Stimulated activated memory B cell treated with anti-CD40 and anti-IgM and Interleukin-4, amounts not matched to agents 10 μg/mL and 1 μg/mL and 100 μg/mL, for 72 hours (primary cell): ENCODE measurements around the gene SPOP.

Experiments
- ATAC-seq: fragments of 150-1000 bp; cut with Tn5 transposase; 2 replicates; pipeline ENCODE4 v1.10.0; 2021
- H3K27ac Mint-ChIP-seq: one replicate; pipeline ENCODE4 v1.8.0; 2022; ENCODE audit warnings: mild to moderate bottlenecking, mixed read lengths
- H3K27me3 Mint-ChIP-seq: one replicate; pipeline ENCODE4 v1.8.0; 2022; ENCODE audit warnings: mixed read lengths
- H3K36me3 Mint-ChIP-seq: one replicate; pipeline ENCODE4 v1.8.0; 2022; ENCODE audit warnings: mixed read lengths
- H3K4me1 Mint-ChIP-seq: one replicate; pipeline ENCODE4 v1.8.0; 2022; ENCODE audit warnings: mixed read lengths
- H3K4me3 Mint-ChIP-seq: one replicate; pipeline ENCODE4 v1.8.0; 2022; ENCODE audit warnings: mild to moderate bottlenecking, moderate library complexity, mixed read lengths
- H3K9me3 Mint-ChIP-seq: one replicate; pipeline ENCODE4 v1.8.0; 2022; ENCODE audit warnings: mixed read lengths

SPOP gene

DNA sequence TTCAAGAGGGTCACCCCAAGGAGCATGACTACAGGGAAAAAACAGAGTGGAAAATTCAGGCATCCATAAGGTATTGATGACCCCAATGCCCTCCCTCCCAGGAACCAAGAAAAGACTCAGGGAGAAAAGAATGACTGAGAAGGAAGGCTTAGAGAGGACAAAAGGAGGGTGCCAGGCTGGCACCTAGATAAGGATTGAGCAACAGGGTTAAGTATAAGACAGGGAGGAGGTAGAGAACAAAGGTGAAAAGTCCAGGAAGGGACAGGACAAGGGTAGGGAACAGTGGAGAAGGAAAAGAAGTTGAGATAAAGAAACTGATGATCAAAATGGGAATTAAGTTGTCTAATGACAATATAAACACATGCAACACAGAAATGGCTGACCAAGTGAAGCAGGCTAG is 27.4 kb upstream of the SPOP start:
- ATAC-seq = no peak
- no peaks in the 10 kb centered on the region for H3K27me3 Mint-ChIP-seq
- H3K27ac Mint-ChIP-seq = no peak overlapping the region
- H3K9me3 Mint-ChIP-seq = no peaks in the 10 kb centered on the region
- H3K4me3 Mint-ChIP-seq = peak overlapping the region; percentile 2
- peaks cover 40% of the 10 kb centered on the region for H3K4me1 Mint-ChIP-seq
- H3K36me3 Mint-ChIP-seq = peaks cover 25% of the 10 kb centered on the region

DNA sequence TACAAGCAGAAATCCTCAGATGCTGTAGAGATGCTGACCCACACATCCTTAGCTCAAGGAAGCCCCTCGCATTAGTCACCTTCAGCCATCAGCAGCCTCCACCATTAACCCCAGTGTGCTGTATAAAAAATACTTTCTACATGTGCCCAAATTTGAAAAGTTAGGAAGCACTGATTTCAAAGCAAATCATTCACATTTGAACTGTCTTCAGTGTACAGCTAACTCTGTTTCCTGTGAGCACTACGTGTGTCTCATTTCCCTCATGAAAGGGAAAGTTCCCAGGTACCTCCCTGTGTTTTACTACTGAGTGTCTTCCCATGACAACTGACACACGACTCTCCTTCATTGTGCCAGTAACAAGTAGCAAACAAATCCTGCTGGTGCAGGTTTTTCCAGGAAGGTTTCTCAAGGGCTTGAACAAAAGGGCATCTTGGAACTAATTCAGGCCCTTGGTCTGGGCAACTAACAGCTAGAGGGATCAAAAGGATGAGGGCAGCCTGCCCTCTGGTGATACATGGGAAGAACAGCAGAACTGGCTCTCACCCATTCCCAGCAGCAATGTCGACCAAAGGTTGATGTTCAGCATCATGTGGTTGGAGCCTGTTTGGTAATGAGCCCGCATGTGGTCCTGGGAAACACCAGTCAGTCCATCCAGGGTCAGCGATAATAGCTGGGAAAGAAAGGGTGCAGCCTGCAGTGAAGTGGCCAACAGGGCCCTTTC is 25.8 kb upstream of the SPOP start:
- Mint-ChIP-seq H3K27ac (no peak overlapping the region), H3K9me3 (no peaks in the 10 kb centered on the region), H3K36me3 (peaks cover 29% of the 10 kb centered on the region), H3K4me1 (peaks cover 41% of the 10 kb centered on the region), H3K27me3 (no peaks in the 10 kb centered on the region), H3K4me3 (no peak overlapping the region)
- ATAC-seq = no peak

DNA sequence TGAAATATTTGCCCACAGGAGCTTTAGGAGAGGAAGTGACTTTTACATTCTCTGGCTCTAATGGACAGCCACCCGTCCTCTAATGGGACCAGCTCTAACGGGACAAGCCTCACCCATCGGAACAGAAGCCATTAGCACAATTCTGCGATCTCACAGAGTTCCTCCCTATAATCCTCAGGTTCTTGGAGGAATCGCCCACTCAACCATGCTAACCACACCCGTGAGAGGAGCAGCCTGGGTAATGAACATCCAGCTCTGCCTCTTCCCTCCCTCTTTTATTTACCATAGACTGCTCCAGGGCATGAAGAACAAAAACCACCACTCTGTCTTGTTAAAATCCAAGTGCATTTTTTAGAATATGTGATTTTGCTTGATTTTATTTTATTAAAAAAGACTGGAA is 23.1 kb upstream of the SPOP start:
- ATAC-seq = no peak
- H3K9me3 Mint-ChIP-seq = no peaks in the 10 kb centered on the region
- H3K36me3 Mint-ChIP-seq = peaks cover 29% of the 10 kb centered on the region
- H3K27me3 Mint-ChIP-seq = no peaks in the 10 kb centered on the region
- no peak overlapping the region for H3K4me3 Mint-ChIP-seq
- H3K27ac Mint-ChIP-seq = no peak overlapping the region
- H3K4me1 Mint-ChIP-seq = peaks cover 28% of the 10 kb centered on the region

- Mint-ChIP-seq H3K4me3 (no peak overlapping the region), H3K4me1 (peaks cover 27% of the 10 kb centered on the region), H3K27me3 (no peaks in the 10 kb centered on the region), H3K27ac (peak overlapping the region; percentile 21), H3K9me3 (no peaks in the 10 kb centered on the region), H3K36me3 (peaks cover 24% of the 10 kb centered on the region)
- no peak for ATAC-seq
These were observed 22.2 kb upstream of the SPOP start for GRCh38 chr17:49699966-49700575.

GRCh38 chr17:49698005-49698404 is 20.1 kb upstream of the SPOP start:
- no peak for ATAC-seq
- no peak overlapping the region for H3K4me3 Mint-ChIP-seq
- H3K36me3 Mint-ChIP-seq = peaks cover 20% of the 10 kb centered on the region
- no peaks in the 10 kb centered on the region for H3K27me3 Mint-ChIP-seq
- H3K9me3 Mint-ChIP-seq = no peaks in the 10 kb centered on the region
- H3K27ac Mint-ChIP-seq = no peak overlapping the region
- H3K4me1 Mint-ChIP-seq = peaks cover 29% of the 10 kb centered on the region

- peak; percentile 97 for ATAC-seq
- H3K4me3 Mint-ChIP-seq = no peak overlapping the region
- peaks cover 18% of the 10 kb centered on the region for H3K36me3 Mint-ChIP-seq
- peaks cover 29% of the 10 kb centered on the region for H3K4me1 Mint-ChIP-seq
- H3K27ac Mint-ChIP-seq = peak overlapping the region; percentile 28
- no peaks in the 10 kb centered on the region for H3K9me3 Mint-ChIP-seq
- H3K27me3 Mint-ChIP-seq = peaks cover 7% of the 10 kb centered on the region
These were observed 18.4 kb upstream of the SPOP start for GRCh38 chr17:49696233-49696761.

- Mint-ChIP-seq H3K27ac (peak overlapping the region; percentile 28), H3K9me3 (no peaks in the 10 kb centered on the region), H3K36me3 (peaks cover 13% of the 10 kb centered on the region), H3K4me1 (peaks cover 29% of the 10 kb centered on the region), H3K4me3 (no peak overlapping the region), H3K27me3 (peaks cover 9% of the 10 kb centered on the region)
- ATAC-seq = peak; percentile 41
These were observed 17.9 kb upstream of the SPOP start for GRCh38 chr17:49695698-49696232.

GRCh38 chr17:49694847-49695697 is 17.2 kb upstream of the SPOP start:
- Mint-ChIP-seq H3K4me3 (no peak overlapping the region), H3K4me1 (peaks cover 26% of the 10 kb centered on the region), H3K36me3 (peaks cover 8% of the 10 kb centered on the region), H3K9me3 (no peaks in the 10 kb centered on the region), H3K27ac (peak overlapping the region; percentile 28), H3K27me3 (peaks cover 9% of the 10 kb centered on the region)
- peak; percentile 59 for ATAC-seq

GRCh38 chr17:49692751-49693150 is 14.9 kb upstream of the SPOP start:
- Mint-ChIP-seq H3K27ac (no peak overlapping the region), H3K4me3 (no peak overlapping the region), H3K36me3 (no peaks in the 10 kb centered on the region), H3K27me3 (peaks cover 9% of the 10 kb centered on the region), H3K9me3 (no peaks in the 10 kb centered on the region), H3K4me1 (peaks cover 27% of the 10 kb centered on the region)
- no peak for ATAC-seq

DNA sequence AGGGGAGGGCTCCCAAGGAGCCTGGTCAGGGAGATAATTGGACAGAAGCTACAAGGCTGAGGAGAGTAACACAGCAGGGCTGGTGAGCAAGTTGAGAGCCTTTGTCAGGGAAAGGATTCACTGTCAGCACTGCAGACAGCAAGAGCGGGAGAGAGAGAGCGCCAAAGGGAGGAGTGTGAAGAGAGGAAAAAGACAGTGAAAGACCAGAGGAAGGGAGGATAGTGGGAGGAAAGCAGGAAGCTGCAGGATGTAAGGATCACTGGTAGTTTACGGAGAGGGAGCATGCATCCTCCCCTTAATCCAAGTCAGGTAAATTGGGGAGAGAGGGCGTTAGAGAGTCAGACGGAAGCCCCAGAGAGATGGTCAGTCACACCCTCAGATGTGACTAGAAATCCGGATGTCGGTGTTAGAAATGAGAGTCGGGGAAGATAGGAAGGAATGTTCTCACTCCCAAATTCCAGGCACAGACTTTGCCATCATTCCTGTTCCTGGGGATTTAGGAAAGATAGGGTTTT is 13.8 kb upstream of the SPOP start:
- Mint-ChIP-seq H3K27ac (no peak overlapping the region), H3K9me3 (no peaks in the 10 kb centered on the region), H3K4me1 (peaks cover 27% of the 10 kb centered on the region), H3K27me3 (peaks cover 9% of the 10 kb centered on the region), H3K4me3 (no peak overlapping the region), H3K36me3 (no peaks in the 10 kb centered on the region)
- ATAC-seq = no peak

DNA sequence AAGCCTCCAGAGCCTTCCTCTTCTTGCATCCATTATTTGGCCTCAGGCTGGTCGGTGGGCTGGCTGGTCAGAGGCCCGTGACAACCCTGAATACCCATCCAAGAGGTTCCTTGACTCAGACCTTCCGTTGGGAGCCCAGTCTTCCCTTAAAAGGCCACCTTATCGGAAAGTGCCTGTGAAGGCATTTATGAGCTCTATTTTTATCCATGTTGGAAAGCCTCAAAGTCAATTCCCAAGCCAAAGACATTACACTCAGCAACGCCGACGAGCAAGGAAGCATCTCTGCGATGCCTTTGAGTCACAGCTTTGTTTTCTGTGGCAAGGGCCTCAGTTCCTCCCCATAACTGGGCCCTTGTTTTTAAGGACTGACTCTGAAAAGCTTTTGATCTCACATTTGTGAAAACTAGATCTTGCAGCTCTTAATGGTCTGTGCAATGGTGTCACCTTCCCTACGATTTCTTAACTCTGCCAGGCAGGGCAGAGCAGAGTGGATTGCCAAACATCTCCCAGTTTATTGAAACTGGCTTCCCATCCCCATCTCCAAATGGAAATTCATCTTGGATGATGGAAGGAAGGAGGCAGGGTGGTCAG is 13.3 kb upstream of the SPOP start:
- H3K9me3 Mint-ChIP-seq = no peaks in the 10 kb centered on the region
- no peak overlapping the region for H3K27ac Mint-ChIP-seq
- H3K4me1 Mint-ChIP-seq = peaks cover 21% of the 10 kb centered on the region
- H3K27me3 Mint-ChIP-seq = peaks cover 9% of the 10 kb centered on the region
- H3K36me3 Mint-ChIP-seq = no peaks in the 10 kb centered on the region
- ATAC-seq = no peak
- no peak overlapping the region for H3K4me3 Mint-ChIP-seq

GRCh38 chr17:49690256-49690655 is 12.4 kb upstream of the SPOP start:
- Mint-ChIP-seq H3K4me1 (peaks cover 14% of the 10 kb centered on the region), H3K36me3 (no peaks in the 10 kb centered on the region), H3K9me3 (no peaks in the 10 kb centered on the region), H3K4me3 (no peak overlapping the region), H3K27ac (no peak overlapping the region), H3K27me3 (peaks cover 9% of the 10 kb centered on the region)
- no peak for ATAC-seq

DNA sequence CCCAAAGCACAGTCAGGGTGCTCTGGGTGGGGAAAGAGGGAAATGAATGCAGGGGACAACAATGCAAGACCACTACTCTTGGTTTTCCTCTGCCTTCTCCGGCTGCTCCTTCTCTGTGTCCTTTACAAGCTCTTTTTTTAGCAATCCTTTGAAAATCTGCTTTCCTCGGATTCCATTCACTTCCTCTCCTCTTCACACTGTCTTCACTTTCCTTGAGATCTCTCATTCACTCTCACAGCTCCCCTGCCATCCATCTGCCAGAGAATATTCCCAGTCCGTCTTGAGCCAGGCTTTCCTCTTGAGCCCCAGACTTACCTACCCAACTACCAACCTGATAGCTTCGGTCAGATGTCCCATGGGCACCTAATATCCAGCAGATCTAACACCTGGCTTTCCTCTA is 11.0 kb upstream of the SPOP start:
- H3K4me1 Mint-ChIP-seq = peaks cover 8% of the 10 kb centered on the region
- no peaks in the 10 kb centered on the region for H3K36me3 Mint-ChIP-seq
- H3K4me3 Mint-ChIP-seq = no peak overlapping the region
- ATAC-seq = no peak
- H3K9me3 Mint-ChIP-seq = no peaks in the 10 kb centered on the region
- H3K27me3 Mint-ChIP-seq = peaks cover 9% of the 10 kb centered on the region
- H3K27ac Mint-ChIP-seq = peak overlapping the region; percentile 4

DNA sequence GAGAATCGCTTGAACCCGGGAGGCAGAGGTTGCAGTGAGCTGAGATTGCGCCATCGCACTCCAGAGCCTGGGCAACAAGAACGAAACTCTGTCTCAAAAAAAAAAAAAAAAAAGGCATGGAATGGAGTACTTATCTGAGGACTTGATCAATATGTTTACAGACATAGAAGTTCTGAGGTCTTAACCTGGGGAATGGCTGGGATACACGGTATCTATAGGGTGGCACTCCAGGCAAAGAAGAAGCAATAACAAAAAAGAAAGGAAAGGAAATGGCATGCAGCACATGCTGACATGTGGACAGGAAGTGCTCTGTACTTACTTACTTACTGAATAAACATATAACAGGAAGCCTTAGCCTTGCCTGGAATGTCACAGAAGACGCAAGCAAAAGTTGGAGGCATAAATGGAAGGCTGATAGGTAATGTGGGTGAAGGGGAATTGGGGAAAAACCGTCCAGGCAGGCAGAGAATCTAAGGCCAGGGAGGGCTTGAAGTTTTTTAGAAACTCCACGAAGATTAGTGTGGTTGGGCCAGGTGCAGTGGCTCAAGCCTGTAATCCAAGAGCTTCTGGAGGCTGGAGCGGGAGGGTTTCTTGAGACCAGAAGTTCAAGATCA is 10.1 kb upstream of the SPOP start:
- Mint-ChIP-seq H3K4me1 (peaks cover 8% of the 10 kb centered on the region), H3K27me3 (peaks cover 9% of the 10 kb centered on the region), H3K4me3 (no peak overlapping the region), H3K9me3 (no peaks in the 10 kb centered on the region), H3K27ac (peak overlapping the region; percentile 81), H3K36me3 (no peaks in the 10 kb centered on the region)
- ATAC-seq = no peak
